Upper lobe of left lung (tissue), 4 donors: Measurements from ENCODE around the gene ALDH1A3.

Source experiments
- EP300 ChIP-seq, 4 donors: sonication (generic); formaldehyde crosslinking; IDR thresholded peaks; one replicate each; pipeline ENCODE4 v1.5.1; 2017; ENCODE audit warnings: antibody characterized with exemption in 4 of 4, control low read depth in 2 of 4
- POLR2A ChIP-seq, 4 donors: fragments of 450-650 bp; IDR thresholded peaks; one replicate each; pipeline ENCODE4 v1.5.1; 2016 to 2017; ENCODE audit warnings: antibody characterized with exemption in 4 of 4, mild to moderate bottlenecking in 2 of 4
- TF ChIP-seq, protein P1 (sequence below), 6 experiments: fragments of 450-650 bp in 4 of 6; fragments of 200-600 bp in 2 of 6; sonication (generic) in 2 of 6; IDR thresholded peaks; one replicate each; pipeline ENCODE4 v1.5.1; 2016 to 2019; ENCODE audit warnings: antibody characterized with exemption in 6 of 6

DNA sequence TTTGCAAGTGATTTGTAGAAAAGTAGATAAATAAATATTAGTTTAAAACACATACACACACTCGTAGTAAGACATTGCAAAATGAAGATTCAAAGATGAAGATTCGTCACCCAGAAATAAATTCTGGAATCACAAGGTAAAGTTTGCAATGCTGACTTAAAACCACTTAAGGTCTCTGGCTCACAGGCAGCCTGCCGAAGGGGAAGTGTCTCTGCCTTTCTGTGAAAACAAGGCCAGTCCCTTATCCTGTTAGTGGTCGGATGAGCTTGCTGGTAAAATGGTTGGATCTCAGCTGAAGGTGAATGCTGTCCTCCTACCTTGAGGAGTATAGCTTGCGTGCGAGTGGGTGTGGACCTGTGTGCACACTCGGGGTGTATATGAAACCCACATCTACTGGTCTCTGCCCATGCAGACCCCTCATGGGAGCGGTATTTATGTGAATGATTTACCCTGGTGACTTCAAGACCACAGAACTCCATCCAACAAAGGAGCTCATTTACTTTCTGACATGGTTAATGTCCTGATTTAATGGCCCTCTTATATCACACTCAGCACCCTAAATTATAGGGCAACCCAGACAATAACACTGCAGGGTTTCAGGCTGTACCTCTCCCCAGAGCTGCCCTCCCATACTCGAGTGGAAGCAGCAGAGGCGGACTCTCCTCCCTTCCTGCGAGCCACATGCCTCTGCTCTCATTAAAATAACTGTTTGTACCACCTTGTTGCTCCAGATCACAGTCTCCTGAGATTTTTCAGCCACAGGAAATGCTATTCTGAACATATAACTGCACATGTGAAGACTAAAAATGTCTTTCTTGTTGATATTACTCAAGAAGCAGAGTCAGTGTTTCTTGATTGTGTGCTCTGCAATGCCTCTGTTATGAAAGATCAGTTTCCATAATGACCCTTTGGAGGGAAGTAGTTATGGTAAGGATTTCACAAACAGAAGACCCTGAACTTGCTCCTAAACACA lies 45.9 kb upstream of the ALDH1A3 start:
- TF ChIP-seq, protein P1, sequence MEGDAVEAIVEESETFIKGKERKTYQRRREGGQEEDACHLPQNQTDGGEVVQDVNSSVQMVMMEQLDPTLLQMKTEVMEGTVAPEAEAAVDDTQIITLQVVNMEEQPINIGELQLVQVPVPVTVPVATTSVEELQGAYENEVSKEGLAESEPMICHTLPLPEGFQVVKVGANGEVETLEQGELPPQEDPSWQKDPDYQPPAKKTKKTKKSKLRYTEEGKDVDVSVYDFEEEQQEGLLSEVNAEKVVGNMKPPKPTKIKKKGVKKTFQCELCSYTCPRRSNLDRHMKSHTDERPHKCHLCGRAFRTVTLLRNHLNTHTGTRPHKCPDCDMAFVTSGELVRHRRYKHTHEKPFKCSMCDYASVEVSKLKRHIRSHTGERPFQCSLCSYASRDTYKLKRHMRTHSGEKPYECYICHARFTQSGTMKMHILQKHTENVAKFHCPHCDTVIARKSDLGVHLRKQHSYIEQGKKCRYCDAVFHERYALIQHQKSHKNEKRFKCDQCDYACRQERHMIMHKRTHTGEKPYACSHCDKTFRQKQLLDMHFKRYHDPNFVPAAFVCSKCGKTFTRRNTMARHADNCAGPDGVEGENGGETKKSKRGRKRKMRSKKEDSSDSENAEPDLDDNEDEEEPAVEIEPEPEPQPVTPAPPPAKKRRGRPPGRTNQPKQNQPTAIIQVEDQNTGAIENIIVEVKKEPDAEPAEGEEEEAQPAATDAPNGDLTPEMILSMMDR (IDR thresholded peaks at IDR 0.05): no peak
- TF ChIP-seq POLR2A (IDR thresholded peaks at IDR 0.05): no peak
- no peak for TF ChIP-seq EP300 (IDR thresholded peaks at IDR 0.05)
